GM23338 (cell line): ENCODE measurements around the gene CDK11A.

ENCODE experiments used
- CREB1 ChIP-seq: fragments of 250-450 bp; sonication (Bioruptor Pico); IDR thresholded peaks from 2 replicates; pipeline ENCODE4 v1.5.0; 2020; ENCODE audit warnings: low read depth, mild to moderate bottlenecking, moderate library complexity
- CTCF ChIP-seq, 2 experiments: fragments of 200-600 bp in 1 of 2; sonication (generic) in 1 of 2; conservative IDR thresholded peaks; 2 replicates each; pipeline versions ENCODE4 v1.5.1 to v1.6.1; 2016 to 2017; ENCODE audit warnings: antibody characterized with exemption in 2 of 2, low read depth in 2 of 2, mild to moderate bottlenecking in 2 of 2, moderate library complexity in 1 of 2
- ETS1 ChIP-seq: IDR thresholded peaks from 2 replicates; pipeline ENCODE4 v1.6.1; 2016; ENCODE audit warnings: antibody characterized with exemption
- EZH2 ChIP-seq: fragments of 200-600 bp; sonication (generic); IDR thresholded peaks from one replicate; pipeline ENCODE4 v1.8.0; 2017; ENCODE audit warnings: antibody characterized with exemption, mild to moderate bottlenecking, low read depth; ENCODE audit not compliant: unreplicated experiment
- EZH2phosphoT487 ChIP-seq: fragments of 200-600 bp; sonication (generic); IDR thresholded peaks from one replicate; pipeline ENCODE4 v1.8.1; 2018; ENCODE audit warnings: antibody characterized with exemption; ENCODE audit not compliant: unreplicated experiment
- JUNB ChIP-seq: IDR thresholded peaks from one replicate; pipeline ENCODE4 v1.6.1; 2016; ENCODE audit warnings: antibody characterized with exemption; ENCODE audit not compliant: unreplicated experiment
- NANOG ChIP-seq: IDR thresholded peaks from 2 replicates; pipeline ENCODE4 v1.6.1; 2016; ENCODE audit warnings: antibody characterized with exemption, borderline replicate concordance
- POLR2AphosphoS5 ChIP-seq: IDR thresholded peaks from 2 replicates; pipeline ENCODE4 v1.6.1; 2016; ENCODE audit warnings: antibody characterized with exemption, low read depth
- STAT1 ChIP-seq: IDR thresholded peaks from one replicate; pipeline ENCODE4 v1.6.1; 2016; ENCODE audit warnings: antibody characterized with exemption; ENCODE audit not compliant: unreplicated experiment
- TF ChIP-seq, protein P1 (sequence below): IDR thresholded peaks from one replicate; pipeline ENCODE4 v1.6.1; 2018; ENCODE audit warnings: antibody characterized with exemption; ENCODE audit not compliant: unreplicated experiment

- no peak for TF ChIP-seq CTCF (conservative IDR thresholded peaks at IDR 0.05; ENCODE audit: low read depth in 2 of 2)
- no peak for TF ChIP-seq ETS1
- TF ChIP-seq CREB1 (CRISPR knock-in tag) = no peak
- TF ChIP-seq POLR2AphosphoS5 = no peak
- no peak for TF ChIP-seq EZH2
- TF ChIP-seq, protein P1, sequence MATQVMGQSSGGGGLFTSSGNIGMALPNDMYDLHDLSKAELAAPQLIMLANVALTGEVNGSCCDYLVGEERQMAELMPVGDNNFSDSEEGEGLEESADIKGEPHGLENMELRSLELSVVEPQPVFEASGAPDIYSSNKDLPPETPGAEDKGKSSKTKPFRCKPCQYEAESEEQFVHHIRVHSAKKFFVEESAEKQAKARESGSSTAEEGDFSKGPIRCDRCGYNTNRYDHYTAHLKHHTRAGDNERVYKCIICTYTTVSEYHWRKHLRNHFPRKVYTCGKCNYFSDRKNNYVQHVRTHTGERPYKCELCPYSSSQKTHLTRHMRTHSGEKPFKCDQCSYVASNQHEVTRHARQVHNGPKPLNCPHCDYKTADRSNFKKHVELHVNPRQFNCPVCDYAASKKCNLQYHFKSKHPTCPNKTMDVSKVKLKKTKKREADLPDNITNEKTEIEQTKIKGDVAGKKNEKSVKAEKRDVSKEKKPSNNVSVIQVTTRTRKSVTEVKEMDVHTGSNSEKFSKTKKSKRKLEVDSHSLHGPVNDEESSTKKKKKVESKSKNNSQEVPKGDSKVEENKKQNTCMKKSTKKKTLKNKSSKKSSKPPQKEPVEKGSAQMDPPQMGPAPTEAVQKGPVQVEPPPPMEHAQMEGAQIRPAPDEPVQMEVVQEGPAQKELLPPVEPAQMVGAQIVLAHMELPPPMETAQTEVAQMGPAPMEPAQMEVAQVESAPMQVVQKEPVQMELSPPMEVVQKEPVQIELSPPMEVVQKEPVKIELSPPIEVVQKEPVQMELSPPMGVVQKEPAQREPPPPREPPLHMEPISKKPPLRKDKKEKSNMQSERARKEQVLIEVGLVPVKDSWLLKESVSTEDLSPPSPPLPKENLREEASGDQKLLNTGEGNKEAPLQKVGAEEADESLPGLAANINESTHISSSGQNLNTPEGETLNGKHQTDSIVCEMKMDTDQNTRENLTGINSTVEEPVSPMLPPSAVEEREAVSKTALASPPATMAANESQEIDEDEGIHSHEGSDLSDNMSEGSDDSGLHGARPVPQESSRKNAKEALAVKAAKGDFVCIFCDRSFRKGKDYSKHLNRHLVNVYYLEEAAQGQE = no peak
- TF ChIP-seq STAT1 = no peak
- TF ChIP-seq EZH2phosphoT487 = no peak
- TF ChIP-seq JUNB = no peak
- no peak for TF ChIP-seq NANOG
Observed at GRCh38 chr1:1753607-1754005, 29.4 kb upstream of the CDK11A start.
